ENCODE data around the gene DNMT1.

Gene DNMT1

DNA sequence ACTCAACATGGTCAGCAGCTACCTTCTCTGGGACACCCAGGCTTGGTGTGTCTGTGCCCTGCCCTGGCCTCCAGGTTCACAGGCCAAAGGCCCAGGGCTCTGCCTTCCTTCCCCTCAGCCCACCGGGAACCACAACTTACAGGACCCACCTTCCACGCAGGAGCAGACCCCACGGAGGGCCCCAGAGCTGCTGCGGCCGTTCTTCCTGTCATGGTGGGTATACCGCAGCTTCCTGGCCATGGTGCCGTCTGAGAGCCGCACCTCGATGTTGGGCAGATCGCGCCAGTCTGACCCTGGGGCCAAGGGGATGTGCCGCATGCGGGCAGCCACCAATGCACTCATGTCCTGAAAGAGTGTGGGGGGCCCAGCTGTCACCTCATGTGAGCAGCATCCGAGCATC, 57.8 kb downstream of the DNMT1 start:
- peaks cover 76% of the 10 kb centered on the region for H3K36me3 ChIP-seq (ENCODE audit: control insufficient read depth, insufficient read depth, low read length)
- WGBS, 2 experiments = 97% methylated on average over 14 of the region's 14 CpGs
- no peak overlapping the region for H3K27ac ChIP-seq (ENCODE audit: insufficient read depth, low read depth, low read length, poor library complexity, severe bottlenecking)
- H3K4me1 ChIP-seq (ENCODE audit: control insufficient read depth, insufficient read depth, low read length) = no peaks in the 10 kb centered on the region
- H3K9me3 ChIP-seq (ENCODE audit: control insufficient read depth, low read length) = no peaks in the 10 kb centered on the region
- H3K27me3 ChIP-seq (ENCODE audit: control insufficient read depth, insufficient read depth, low read length, poor library complexity, severe bottlenecking) = no peaks in the 10 kb centered on the region
- H3K4me3 ChIP-seq (ENCODE audit: insufficient read depth, low read depth, low read length) = no peak overlapping the region

DNA sequence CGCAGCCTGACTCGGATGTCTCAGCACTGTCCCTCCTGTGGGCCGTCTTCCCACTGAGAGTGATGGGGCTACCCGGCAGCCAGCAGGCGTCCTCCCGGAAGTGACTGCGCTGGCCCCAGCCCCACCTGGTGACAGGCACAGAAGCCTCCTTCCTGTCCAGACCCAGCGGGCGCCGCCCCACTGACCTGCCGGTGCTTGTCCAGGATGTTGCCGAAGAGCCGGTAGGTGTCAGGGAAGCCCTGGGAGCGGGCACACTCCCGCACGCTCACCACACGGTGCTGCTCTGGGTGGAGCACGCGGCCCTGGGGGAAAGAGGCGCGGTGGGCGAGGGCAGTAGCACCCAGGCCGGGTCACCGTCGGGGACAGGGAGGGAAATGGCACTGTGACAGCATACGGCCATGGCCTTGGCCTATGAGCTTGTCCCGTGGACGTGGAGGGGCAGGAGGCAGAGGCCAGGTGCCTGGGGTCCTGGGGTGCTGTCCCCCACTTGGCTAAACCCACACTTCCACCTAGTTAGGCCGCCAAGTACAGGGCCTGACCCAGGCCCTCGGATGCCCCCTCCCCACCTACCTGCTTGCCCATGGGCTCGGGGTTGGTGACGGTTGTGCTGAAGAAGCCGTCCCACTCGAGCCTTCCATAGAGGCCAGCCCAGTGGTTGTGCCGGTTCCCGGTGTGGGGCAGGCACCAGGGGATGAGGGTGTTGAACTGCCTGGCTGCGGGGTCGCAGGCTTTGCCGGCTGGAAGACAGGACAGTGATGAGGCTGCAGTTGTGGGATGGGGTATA, 59.0 kb downstream of the DNMT1 start:
- WGBS, 2 experiments = 96% methylated on average over 39 of the region's 39 CpGs

DNA sequence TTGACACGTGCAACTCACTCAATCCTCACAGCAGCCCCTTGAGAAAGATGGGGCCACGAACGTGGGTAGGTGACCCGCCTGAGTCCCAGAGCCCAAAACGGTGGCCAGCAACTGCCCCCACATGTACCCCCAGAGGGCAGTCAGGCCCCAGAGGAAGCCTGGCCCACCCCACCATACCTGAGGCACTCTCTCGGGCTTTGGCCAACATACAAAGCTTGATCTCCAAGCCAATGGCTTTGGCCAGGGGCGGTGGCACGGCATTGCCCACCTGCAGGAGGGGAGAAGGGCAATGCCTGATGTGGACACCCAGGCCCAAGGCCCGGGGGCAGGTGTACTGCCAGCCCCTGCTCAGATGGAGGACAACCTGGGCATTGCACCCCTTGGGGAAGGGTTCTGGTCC, 60.7 kb downstream of the DNMT1 start:
- Histone ChIP-seq H3K9me3 (ENCODE audit: control insufficient read depth, low read length) (no peaks in the 10 kb centered on the region), H3K4me3 (ENCODE audit: insufficient read depth, low read depth, low read length) (no peak overlapping the region), H3K27ac (ENCODE audit: insufficient read depth, low read depth, low read length, poor library complexity, severe bottlenecking) (no peak overlapping the region), H3K4me1 (ENCODE audit: control insufficient read depth, insufficient read depth, low read length) (no peaks in the 10 kb centered on the region), H3K36me3 (ENCODE audit: control insufficient read depth, insufficient read depth, low read length) (peaks cover 55% of the 10 kb centered on the region), H3K27me3 (ENCODE audit: control insufficient read depth, insufficient read depth, low read length, poor library complexity, severe bottlenecking) (no peaks in the 10 kb centered on the region)
- 93 to 94% methylated on average over 9 of the region's 9 CpGs for WGBS, 2 experiments

More for the DNA sequence above, 59.0 kb downstream of the DNMT1 start:
- Histone ChIP-seq H3K4me1 (ENCODE audit: control insufficient read depth, insufficient read depth, low read length) (no peaks in the 10 kb centered on the region), H3K4me3 (ENCODE audit: insufficient read depth, low read depth, low read length) (no peak overlapping the region), H3K27me3 (ENCODE audit: control insufficient read depth, insufficient read depth, low read length, poor library complexity, severe bottlenecking) (no peaks in the 10 kb centered on the region), H3K36me3 (ENCODE audit: control insufficient read depth, insufficient read depth, low read length) (peaks cover 69% of the 10 kb centered on the region), H3K9me3 (ENCODE audit: control insufficient read depth, low read length) (no peaks in the 10 kb centered on the region), H3K27ac (ENCODE audit: insufficient read depth, low read depth, low read length, poor library complexity, severe bottlenecking) (no peak overlapping the region)

DNA sequence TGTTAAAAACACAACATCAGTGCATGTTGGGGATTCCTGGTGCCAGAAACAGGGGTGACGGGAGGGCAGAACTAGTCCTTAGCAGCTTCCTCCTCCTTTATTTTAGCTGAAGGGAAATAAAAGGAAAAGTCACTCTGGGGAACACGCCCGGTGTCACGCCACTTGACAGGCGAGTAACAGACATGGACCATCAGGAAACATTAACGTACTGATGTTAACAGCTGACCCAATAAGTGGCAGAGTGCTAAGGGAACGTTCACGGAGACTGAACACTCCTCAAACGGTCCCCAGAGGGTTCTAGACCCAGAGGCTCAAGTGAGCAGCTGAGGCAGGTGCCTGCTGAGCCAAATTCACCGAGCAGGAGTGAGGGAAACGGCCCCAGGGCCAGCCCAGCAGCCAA, 61.2 kb downstream of the DNMT1 start:
- H3K27ac ChIP-seq (ENCODE audit: insufficient read depth, low read depth, low read length, poor library complexity, severe bottlenecking) = no peak overlapping the region
- peaks cover 50% of the 10 kb centered on the region for H3K36me3 ChIP-seq (ENCODE audit: control insufficient read depth, insufficient read depth, low read length)
- H3K4me3 ChIP-seq (ENCODE audit: insufficient read depth, low read depth, low read length) = no peak overlapping the region
- 95 to 97% methylated on average over 11 of the region's 11 CpGs for WGBS, 2 experiments
- H3K27me3 ChIP-seq (ENCODE audit: control insufficient read depth, insufficient read depth, low read length, poor library complexity, severe bottlenecking) = no peaks in the 10 kb centered on the region
- H3K9me3 ChIP-seq (ENCODE audit: control insufficient read depth, low read length) = no peaks in the 10 kb centered on the region
- no peaks in the 10 kb centered on the region for H3K4me1 ChIP-seq (ENCODE audit: control insufficient read depth, insufficient read depth, low read length)

DNA sequence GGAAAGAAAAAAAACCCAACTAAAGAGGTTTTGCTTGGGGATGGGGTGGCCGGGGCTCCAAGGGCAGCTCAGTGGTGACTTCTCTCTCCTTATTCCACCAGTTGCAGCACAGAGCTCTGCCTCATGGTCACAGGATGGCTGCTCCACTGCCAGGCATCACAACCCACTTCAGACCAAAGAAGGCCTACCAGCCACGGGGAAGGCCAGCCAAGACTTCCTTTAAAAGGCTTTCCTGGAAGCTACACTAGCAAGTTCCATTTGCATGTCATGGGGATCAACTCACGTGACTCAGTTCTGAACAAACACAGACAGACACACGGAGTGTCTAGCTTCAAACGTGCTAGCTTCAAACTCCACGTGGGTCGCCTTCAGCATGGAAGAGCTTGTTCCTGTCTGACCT, 61.8 kb downstream of the DNMT1 start:
- WGBS, 2 experiments = 94 to 95% methylated on average over 7 of the region's 7 CpGs
- H3K27ac ChIP-seq (ENCODE audit: insufficient read depth, low read depth, low read length, poor library complexity, severe bottlenecking) = no peak overlapping the region
- no peak overlapping the region for H3K4me3 ChIP-seq (ENCODE audit: insufficient read depth, low read depth, low read length)
- peaks cover 43% of the 10 kb centered on the region for H3K36me3 ChIP-seq (ENCODE audit: control insufficient read depth, insufficient read depth, low read length)
- no peaks in the 10 kb centered on the region for H3K4me1 ChIP-seq (ENCODE audit: control insufficient read depth, insufficient read depth, low read length)
- no peaks in the 10 kb centered on the region for H3K27me3 ChIP-seq (ENCODE audit: control insufficient read depth, insufficient read depth, low read length, poor library complexity, severe bottlenecking)
- H3K9me3 ChIP-seq (ENCODE audit: control insufficient read depth, low read length) = no peaks in the 10 kb centered on the region

DNA sequence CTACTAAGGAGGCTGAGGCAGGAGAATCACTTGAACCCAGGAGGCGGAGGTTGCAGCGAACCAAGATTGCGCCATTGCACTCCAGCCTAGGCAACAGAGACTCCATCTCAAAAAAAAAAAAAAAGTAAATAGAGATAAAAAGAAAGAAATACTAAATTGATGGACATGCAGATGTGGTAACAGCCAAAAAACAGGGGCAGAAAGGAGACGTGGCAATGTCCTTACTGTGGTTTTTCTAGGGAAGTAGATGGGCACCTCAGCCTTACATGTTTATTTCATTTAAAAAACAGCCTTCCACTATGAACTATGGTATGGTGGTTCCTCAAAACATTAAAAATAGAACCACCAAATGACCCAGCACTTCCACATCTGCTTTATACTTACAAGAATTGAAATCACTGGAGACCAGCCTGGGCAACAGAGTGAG, 68.5 kb downstream of the DNMT1 start:
- no peaks in the 10 kb centered on the region for H3K36me3 ChIP-seq (ENCODE audit: control insufficient read depth, insufficient read depth, low read length)
- WGBS, 2 experiments = 93 to 97% methylated on average over 3 to 4 of the region's 4 CpGs
- H3K9me3 ChIP-seq (ENCODE audit: control insufficient read depth, low read length) = no peaks in the 10 kb centered on the region
- no peaks in the 10 kb centered on the region for H3K4me1 ChIP-seq (ENCODE audit: control insufficient read depth, insufficient read depth, low read length)
- H3K27me3 ChIP-seq (ENCODE audit: control insufficient read depth, insufficient read depth, low read length, poor library complexity, severe bottlenecking) = no peaks in the 10 kb centered on the region
- no peak overlapping the region for H3K27ac ChIP-seq (ENCODE audit: insufficient read depth, low read depth, low read length, poor library complexity, severe bottlenecking)
- H3K4me3 ChIP-seq (ENCODE audit: insufficient read depth, low read depth, low read length) = no peak overlapping the region

DNA sequence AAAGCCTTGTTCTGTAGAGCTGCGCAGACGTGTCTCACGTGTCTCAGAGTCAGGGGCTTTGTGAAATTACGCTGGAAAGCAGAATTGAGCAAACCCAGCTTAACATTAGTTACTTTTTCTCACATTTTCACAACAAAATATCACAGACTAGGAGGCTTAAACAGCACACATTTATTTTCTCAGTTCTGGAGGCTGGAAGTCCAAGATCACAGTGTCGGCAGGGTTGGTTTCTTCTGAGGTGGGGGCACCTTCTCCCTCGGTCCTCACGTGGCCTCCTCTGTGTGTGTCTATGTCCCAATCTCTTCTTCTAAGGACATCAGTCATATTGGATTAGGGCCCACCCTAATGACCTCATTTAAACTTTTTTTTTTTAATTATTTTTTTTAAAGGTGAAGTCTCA, 70.3 kb downstream of the DNMT1 start:
- H3K4me3 ChIP-seq (ENCODE audit: insufficient read depth, low read depth, low read length) = no peak overlapping the region
- no peaks in the 10 kb centered on the region for H3K9me3 ChIP-seq (ENCODE audit: control insufficient read depth, low read length)
- H3K27me3 ChIP-seq (ENCODE audit: control insufficient read depth, insufficient read depth, low read length, poor library complexity, severe bottlenecking) = no peaks in the 10 kb centered on the region
- 87 to 88% methylated on average over 7 of the region's 7 CpGs for WGBS, 2 experiments
- no peaks in the 10 kb centered on the region for H3K36me3 ChIP-seq (ENCODE audit: control insufficient read depth, insufficient read depth, low read length)
- no peaks in the 10 kb centered on the region for H3K4me1 ChIP-seq (ENCODE audit: control insufficient read depth, insufficient read depth, low read length)
- no peak overlapping the region for H3K27ac ChIP-seq (ENCODE audit: insufficient read depth, low read depth, low read length, poor library complexity, severe bottlenecking)

DNA sequence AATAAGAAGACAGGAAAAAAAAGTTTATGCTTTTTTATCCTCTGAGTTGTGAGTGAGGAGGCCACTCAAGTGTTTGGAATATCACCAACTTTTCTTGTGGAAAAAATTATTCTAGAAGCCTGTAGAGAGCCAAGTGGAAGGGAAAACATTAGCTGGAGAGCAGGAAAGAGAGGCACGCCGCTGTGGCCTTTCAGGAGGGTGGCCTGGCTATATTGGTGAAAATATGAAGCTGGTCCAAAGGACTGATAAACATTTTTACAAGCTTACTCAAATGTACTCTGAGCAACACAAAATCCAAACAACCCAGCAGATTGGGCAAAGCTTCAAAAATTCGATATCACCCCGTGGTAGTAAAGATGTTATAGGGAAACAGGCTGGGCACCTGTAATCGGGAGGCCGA, 72.7 kb downstream of the DNMT1 start:
- Histone ChIP-seq H3K36me3 (ENCODE audit: control insufficient read depth, insufficient read depth, low read length) (peaks cover 7% of the 10 kb centered on the region), H3K9me3 (ENCODE audit: control insufficient read depth, low read length) (no peaks in the 10 kb centered on the region), H3K4me1 (ENCODE audit: control insufficient read depth, insufficient read depth, low read length) (peaks cover 9% of the 10 kb centered on the region), H3K27ac (ENCODE audit: insufficient read depth, low read depth, low read length, poor library complexity, severe bottlenecking) (no peak overlapping the region), H3K27me3 (ENCODE audit: control insufficient read depth, insufficient read depth, low read length, poor library complexity, severe bottlenecking) (no peaks in the 10 kb centered on the region), H3K4me3 (ENCODE audit: insufficient read depth, low read depth, low read length) (no peak overlapping the region)
- WGBS, 2 experiments = 91 to 100% methylated on average over 6 of the region's 6 CpGs

DNA sequence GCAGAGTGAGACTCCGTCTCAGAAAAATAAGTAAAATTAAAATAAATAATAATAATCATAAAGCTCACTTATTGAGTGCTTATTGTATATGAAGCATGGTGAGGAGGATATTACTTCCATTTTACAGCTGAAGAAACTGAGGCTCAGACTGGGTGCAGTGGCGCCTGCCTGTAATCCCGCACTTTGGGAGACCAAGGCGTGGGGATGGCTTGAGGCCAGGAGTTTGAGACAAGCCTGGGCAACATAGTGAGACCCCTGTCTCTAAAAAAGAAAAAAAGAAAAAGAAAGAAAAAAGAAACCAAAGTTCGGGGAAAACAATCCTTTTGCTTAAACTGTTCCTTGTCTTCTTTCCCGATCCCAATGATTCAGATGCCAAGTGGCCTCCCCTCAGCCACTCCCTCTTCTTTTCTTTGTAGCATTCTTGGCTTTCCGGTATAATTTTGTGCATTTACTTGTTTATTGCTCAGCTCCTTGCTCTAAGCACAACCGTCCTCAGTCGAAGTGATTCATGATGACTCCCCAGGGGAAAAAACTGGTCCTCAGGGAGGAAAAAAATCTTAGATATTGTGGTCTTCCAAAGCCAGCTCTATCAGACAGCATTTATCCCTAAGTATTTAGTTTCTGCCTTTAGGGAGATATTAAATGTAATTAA, 74.1 kb downstream of the DNMT1 start:
- H3K4me1 ChIP-seq (ENCODE audit: control insufficient read depth, insufficient read depth, low read length) = peaks cover 9% of the 10 kb centered on the region
- no peak overlapping the region for H3K4me3 ChIP-seq (ENCODE audit: insufficient read depth, low read depth, low read length)
- peaks cover 15% of the 10 kb centered on the region for H3K36me3 ChIP-seq (ENCODE audit: control insufficient read depth, insufficient read depth, low read length)
- no peak overlapping the region for H3K27ac ChIP-seq (ENCODE audit: insufficient read depth, low read depth, low read length, poor library complexity, severe bottlenecking)
- 92 to 95% methylated on average over 8 of the region's 9 CpGs for WGBS, 2 experiments
- no peaks in the 10 kb centered on the region for H3K27me3 ChIP-seq (ENCODE audit: control insufficient read depth, insufficient read depth, low read length, poor library complexity, severe bottlenecking)
- H3K9me3 ChIP-seq (ENCODE audit: control insufficient read depth, low read length) = no peaks in the 10 kb centered on the region

DNA sequence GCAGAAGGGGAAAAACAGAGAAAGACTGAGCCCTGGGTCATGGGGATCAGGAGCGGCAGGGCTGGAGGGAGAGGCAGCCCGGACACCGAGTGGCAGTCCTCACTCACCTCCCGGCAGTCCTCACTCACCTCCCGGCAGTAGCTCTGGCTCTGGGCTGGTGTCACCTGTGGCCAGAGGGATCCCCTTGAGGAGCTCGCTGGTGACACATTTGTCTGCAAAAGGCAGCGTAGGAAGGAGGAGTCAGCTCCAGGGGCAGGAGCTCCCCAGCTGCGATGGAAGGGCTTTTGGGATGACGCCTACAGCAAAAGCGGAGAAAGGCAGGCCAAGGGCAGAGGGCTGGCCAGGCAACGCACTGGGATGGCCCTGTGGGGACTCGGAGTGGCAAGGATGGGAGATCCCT, 75.8 kb downstream of the DNMT1 start:
- peaks cover 15% of the 10 kb centered on the region for H3K36me3 ChIP-seq (ENCODE audit: control insufficient read depth, insufficient read depth, low read length)
- no peak overlapping the region for H3K27ac ChIP-seq (ENCODE audit: insufficient read depth, low read depth, low read length, poor library complexity, severe bottlenecking)
- no peaks in the 10 kb centered on the region for H3K27me3 ChIP-seq (ENCODE audit: control insufficient read depth, insufficient read depth, low read length, poor library complexity, severe bottlenecking)

More for the DNA sequence above, 75.8 kb downstream of the DNMT1 start:
- 53 to 56% methylated on average over 12 of the region's 12 CpGs for WGBS, 2 experiments
- Histone ChIP-seq H3K4me1 (ENCODE audit: control insufficient read depth, insufficient read depth, low read length) (peaks cover 9% of the 10 kb centered on the region), H3K9me3 (ENCODE audit: control insufficient read depth, low read length) (no peaks in the 10 kb centered on the region), H3K4me3 (ENCODE audit: insufficient read depth, low read depth, low read length) (peak overlapping the region; percentile 96)
